Natural killer cell (primary cell): ENCODE data around the gene TMEM106A. TPM values are rescaled to one million over a fixed set of nuclear protein-coding genes. Genes with fewer than 3 reads are reported as not detected.

Source experiments
- ATAC-seq, 3 donors: fragments of 150-1000 bp in 2 of 3; fragments of 200-7000 bp in 1 of 3; cut with Tn5 transposase; 1 replicate in 1 of 3; 2 replicates in 2 of 3; pipeline ENCODE4 v1.10.0; 2021; ENCODE audit warnings: mild to moderate bottlenecking in 2 of 3, moderate library complexity in 2 of 3
- DNase-seq, 2 donors: peaks; one replicate each; pipeline versions ENCODE4 v3.0.0 to v3.0.0-alpha.2; 2013 to 2021; ENCODE audit warnings: mixed read lengths in 1 of 2
- H3K27ac ChIP-seq: one replicate; pipeline ENCODE4 v1.5.1; 2013; ENCODE audit warnings: mild to moderate bottlenecking, low read length
- H3K27me3 ChIP-seq: one replicate; pipeline ENCODE4 v1.6.1; 2013; ENCODE audit warnings: low read length; ENCODE audit not compliant: control insufficient read depth, insufficient read depth
- H3K36me3 ChIP-seq: one replicate; pipeline ENCODE4 v1.6.1; 2013; ENCODE audit warnings: low read length; ENCODE audit not compliant: control insufficient read depth, insufficient read depth
- H3K4me1 ChIP-seq: one replicate; pipeline ENCODE4 v1.6.1; 2013; ENCODE audit warnings: low read length; ENCODE audit not compliant: control insufficient read depth, insufficient read depth
- H3K4me3 ChIP-seq: one replicate; pipeline ENCODE4 v1.5.1; 2013; ENCODE audit warnings: low read length
- H3K9me3 ChIP-seq: one replicate; pipeline ENCODE4 v1.6.1; 2013; ENCODE audit warnings: low read length; ENCODE audit not compliant: control insufficient read depth, insufficient read depth
- H3K27ac Mint-ChIP-seq, 2 donors: one replicate each; pipeline ENCODE4 v1.8.0; 2022; ENCODE audit warnings: mild to moderate bottlenecking in 2 of 2, mixed read lengths in 2 of 2, moderate library complexity in 1 of 2
- H3K27me3 Mint-ChIP-seq, 2 donors: one replicate each; pipeline ENCODE4 v1.8.0; 2022; ENCODE audit warnings: low read depth in 2 of 2, mixed read lengths in 2 of 2
- H3K36me3 Mint-ChIP-seq: one replicate; pipeline ENCODE4 v1.8.0; 2022; ENCODE audit warnings: mixed read lengths
- H3K4me1 Mint-ChIP-seq, 2 donors: one replicate each; pipeline ENCODE4 v1.8.0; 2022; ENCODE audit warnings: mixed read lengths in 2 of 2
- H3K4me3 Mint-ChIP-seq: one replicate; pipeline ENCODE4 v1.8.0; 2022; ENCODE audit warnings: mild to moderate bottlenecking, moderate library complexity, mixed read lengths
- H3K9me3 Mint-ChIP-seq, 2 donors: one replicate each; pipeline ENCODE4 v1.8.0; 2022; ENCODE audit warnings: mixed read lengths in 2 of 2
- CTCF ChIP-seq: fragments of 200-600 bp; IDR thresholded peaks from one replicate; pipeline ENCODE4 v1.8.0; 2022; ENCODE audit warnings: antibody characterized with exemption
- WGBS: methylation state at CpG from one replicate; pipeline ENCODE4 v1.1.7; 2013; ENCODE audit warnings: missing lambda C conversion rate; ENCODE audit not compliant: insufficient coverage; 5-methylcytosine and 5-hydroxymethylcytosine counted together
- intact Hi-C: fragments of 100-400 bp; cut with micrococcal nuclease; formaldehyde crosslinking; loops from one replicate; pipeline ENCODE4 v1.14.2; 2022
- total RNA-seq, 4 donors: library from RNA; stranded (reverse); fragments of 120-200 nt in 1 of 4; gene quantifications; one replicate each; pipeline versions ENCODE4 v1.2.3 to v1.2.4, GENCODE V29; 2013 to 2022

The TMEM106A gene
- total RNA-seq, 3 donors from 2014 or later (not counting 1 experiment from before 2014, with no cell fraction given), result 22.0 to 27.4 (median 22.4) TPM

DNA sequence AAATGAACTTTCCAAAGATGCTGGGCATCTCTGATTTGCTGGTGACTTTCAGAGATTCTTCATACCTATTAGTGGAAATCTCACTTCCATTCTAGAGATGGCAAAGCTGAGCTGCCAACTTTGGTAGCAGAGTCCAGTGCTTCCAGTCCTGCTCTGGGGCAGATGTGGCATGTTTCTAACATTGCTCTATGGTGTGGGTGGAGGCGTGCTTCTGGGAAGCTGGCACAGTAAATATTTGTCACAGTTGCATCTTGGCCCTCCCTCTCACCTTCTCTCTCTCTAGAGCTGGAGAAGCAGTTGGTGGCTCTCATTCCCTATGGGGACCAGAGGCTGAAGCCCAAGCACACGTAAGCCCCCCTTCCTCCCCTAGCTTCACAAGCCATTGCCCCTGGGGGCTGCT, 1.9 kb downstream of the TMEM106A start:
- no peak for ATAC-seq
- H3K4me1 ChIP-seq, result peaks cover 21% of the 10 kb centered on the region
- WGBS, result 90% methylated on average over 1 of the region's 2 CpGs
- H3K4me1 Mint-ChIP-seq, result peaks cover 22 to 34% of the 10 kb centered on the region in 2 donors
- H3K27me3 Mint-ChIP-seq, result no peaks in the 10 kb centered on the region
- H3K27me3 ChIP-seq, result no peaks in the 10 kb centered on the region
- intact Hi-C loops, result loop anchor here (5.0 kb wide), 2 partner anchors 41 to 124 kb away; partner anchors contain the start of gene NBR1
- H3K27ac Mint-ChIP-seq, result peak overlapping the region; percentile 95 to 97
- DNase-seq, result no peak
- H3K4me3 Mint-ChIP-seq, result peak overlapping the region; percentile 96
- TF ChIP-seq CTCF, result no peak
- H3K9me3 Mint-ChIP-seq, result no peaks in the 10 kb centered on the region
- peaks cover 6% of the 10 kb centered on the region for H3K36me3 Mint-ChIP-seq
- no peak overlapping the region for H3K27ac ChIP-seq
- H3K4me3 ChIP-seq, result no peak overlapping the region
- no peaks in the 10 kb centered on the region for H3K9me3 ChIP-seq
- peaks cover 26% of the 10 kb centered on the region for H3K36me3 ChIP-seq

- H3K27ac Mint-ChIP-seq, result peak overlapping the region in 1 of 2 donors; percentile 38
- Histone ChIP-seq H3K36me3 (peaks cover 29% of the 10 kb centered on the region), H3K4me1 (peaks cover 21% of the 10 kb centered on the region), H3K4me3 (no peak overlapping the region), H3K27me3 (no peaks in the 10 kb centered on the region), H3K27ac (no peak overlapping the region), H3K9me3 (no peaks in the 10 kb centered on the region)
- no peak overlapping the region for H3K4me3 Mint-ChIP-seq
- 98% methylated on average over 3 of the region's 3 CpGs for WGBS
- H3K4me1 Mint-ChIP-seq, result peaks cover 22 to 42% of the 10 kb centered on the region in 2 donors
- DNase-seq, result no peak
- no peaks in the 10 kb centered on the region for H3K36me3 Mint-ChIP-seq
- H3K27me3 Mint-ChIP-seq, result no peaks in the 10 kb centered on the region
- no peak for ATAC-seq
- H3K9me3 Mint-ChIP-seq, result no peaks in the 10 kb centered on the region
- no peak for TF ChIP-seq CTCF
- intact Hi-C loops, result no loop called here
Observed at GRCh38 chr17:43215341-43215740, 3.7 kb downstream of the TMEM106A start.

- Histone ChIP-seq H3K4me1 (peaks cover 19% of the 10 kb centered on the region), H3K27ac (no peak overlapping the region), H3K36me3 (peaks cover 29% of the 10 kb centered on the region), H3K27me3 (no peaks in the 10 kb centered on the region), H3K9me3 (no peaks in the 10 kb centered on the region), H3K4me3 (no peak overlapping the region)
- Mint-ChIP-seq H3K27me3 (no peaks in the 10 kb centered on the region), H3K36me3 (no peaks in the 10 kb centered on the region), H3K27ac (no peak overlapping the region), H3K4me3 (no peak overlapping the region), H3K9me3 (no peaks in the 10 kb centered on the region), H3K4me1 (peaks cover 12 to 37% of the 10 kb centered on the region in 2 donors)
- no peak for ATAC-seq
- no peak for TF ChIP-seq CTCF
- intact Hi-C loops, result no loop called here
- no peak for DNase-seq
- 90% methylated on average over 3 of the region's 4 CpGs for WGBS
Observed at GRCh38 chr17:43216369-43216761, 4.7 kb downstream of the TMEM106A start.
